Measurements from ENCODE around the gene PARL.
"Not testable (repeated sequence)": the region's sequence is repeated elsewhere in the genome, so short reads cannot be mapped to it uniquely, and the experiment has no call there.

The PARL gene

DNA sequence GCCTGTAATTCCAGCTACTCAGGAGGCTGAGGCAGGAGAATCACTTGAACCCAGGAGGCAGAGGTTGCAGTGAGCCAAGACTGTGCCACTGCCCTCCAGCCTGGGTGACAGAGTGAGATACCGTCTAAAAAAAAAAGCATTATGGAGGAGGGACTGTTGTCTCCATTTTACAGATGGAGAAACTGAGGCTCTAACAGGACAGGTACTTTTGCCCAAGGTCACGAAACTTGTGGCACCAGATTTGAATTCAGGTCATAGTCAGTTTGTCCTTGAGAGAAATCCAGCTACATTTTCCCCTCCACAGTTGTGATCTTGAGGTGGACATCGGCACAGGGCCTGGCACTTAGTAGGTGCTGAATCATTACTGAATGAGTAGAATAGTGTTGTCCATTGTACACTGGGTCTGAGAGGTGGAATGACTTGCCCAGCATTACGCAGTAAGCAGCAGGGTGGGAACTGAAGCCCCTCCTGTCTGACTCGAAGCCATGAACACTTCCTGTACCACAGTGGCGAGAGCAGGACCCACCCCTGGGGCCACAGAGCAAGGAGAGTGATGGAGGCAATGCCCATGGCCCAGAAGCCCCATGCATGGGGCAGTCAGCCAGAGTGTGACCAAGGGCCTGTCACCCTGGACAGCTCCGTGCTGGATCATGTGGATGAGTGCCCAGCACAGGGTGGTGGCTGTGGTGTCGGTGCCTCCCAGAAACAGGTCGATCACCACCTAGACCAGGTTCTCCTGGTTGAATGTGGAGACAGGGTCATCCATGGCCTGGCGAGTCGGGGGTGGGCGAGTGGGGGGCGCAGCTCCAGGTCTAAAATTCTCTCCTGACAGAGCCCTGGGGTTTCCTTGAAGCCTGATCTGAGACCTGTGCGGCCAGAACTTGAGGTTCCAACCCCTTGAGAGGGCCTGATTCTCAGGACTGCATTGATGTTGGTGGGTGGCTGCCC, 20.4 kb upstream of the PARL start:
- no peak for DNase-seq

DNA sequence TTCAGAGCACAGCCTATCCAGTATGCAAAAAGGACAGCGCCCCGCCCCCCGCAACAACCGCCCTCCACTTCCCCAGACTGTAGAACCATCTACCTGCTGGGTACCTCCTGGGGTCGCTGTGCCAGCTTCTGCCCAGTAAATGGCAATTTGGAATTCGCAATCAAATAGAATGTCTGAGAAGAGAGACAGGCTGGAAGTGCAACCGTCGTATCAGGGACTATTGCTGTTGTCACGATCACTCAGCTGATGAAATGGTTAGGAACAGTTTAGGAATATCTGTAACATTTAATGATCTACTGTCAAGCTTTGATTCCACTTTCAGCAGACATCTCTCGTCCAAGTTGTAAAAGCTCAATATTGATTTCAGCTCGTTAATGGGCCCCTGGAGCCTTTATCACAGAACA, 13.3 kb upstream of the PARL start:
- peak; percentile 12 for DNase-seq

DNA sequence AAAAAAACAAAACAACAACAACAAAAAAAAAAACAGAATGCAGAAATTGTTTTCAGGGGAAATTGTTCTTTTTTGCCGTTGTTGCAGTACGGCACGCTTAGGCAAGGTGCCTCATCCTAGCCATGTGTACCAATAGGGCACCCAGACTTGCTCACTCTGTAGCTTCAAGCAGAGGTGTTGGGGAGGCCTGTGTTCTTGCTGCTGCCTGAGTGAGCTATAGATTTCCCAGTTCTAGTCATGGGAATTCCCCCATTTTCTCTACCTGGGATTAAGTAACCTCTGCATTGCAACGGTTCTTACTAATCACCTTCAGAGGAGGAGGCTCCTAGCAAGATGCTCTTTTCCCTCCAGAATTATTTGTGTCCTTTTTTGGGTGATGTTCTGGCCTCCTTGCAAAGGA, 12.9 kb upstream of the PARL start:
- no peak for DNase-seq

DNA sequence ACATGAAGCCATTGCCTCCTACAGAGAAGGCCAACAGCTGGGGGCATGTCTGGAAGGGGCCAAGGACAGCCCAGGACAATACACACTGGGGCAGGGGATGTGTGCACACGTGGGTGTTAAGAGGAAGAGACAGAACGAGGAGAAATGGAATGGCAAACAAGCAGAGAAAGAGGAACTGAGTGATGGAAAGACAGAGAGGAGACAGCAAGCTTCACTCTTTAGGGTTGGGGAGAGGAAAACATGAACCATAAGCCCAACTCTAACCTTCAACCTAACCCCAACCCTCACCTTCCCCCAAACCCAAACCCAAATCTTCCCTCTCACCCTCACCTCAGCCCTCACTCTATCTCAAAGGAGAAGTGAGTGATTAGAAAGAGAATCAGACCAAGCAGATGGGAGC, 11.9 kb upstream of the PARL start:
- no peak for DNase-seq

DNA sequence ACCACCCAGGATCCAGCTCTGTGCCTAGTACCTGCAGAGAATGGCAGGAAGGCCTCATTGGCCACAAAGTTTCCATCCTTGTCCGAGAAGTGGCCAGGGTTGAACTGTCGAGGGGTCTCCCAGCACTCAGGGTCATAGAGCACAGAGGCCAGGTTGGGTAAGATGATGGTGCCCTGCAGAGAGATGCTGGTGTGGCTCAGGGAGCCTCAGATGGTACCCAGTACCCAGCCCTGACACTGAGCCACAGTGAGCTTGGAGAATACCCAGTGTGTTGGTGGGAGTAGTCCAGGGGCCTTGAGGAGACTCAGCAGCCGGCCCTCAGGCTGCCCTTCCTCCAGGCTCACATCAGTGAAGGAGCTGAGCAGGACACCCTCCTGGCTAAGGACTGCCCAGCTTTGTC, 11.5 kb upstream of the PARL start:
- DNase-seq, result no peak

DNA sequence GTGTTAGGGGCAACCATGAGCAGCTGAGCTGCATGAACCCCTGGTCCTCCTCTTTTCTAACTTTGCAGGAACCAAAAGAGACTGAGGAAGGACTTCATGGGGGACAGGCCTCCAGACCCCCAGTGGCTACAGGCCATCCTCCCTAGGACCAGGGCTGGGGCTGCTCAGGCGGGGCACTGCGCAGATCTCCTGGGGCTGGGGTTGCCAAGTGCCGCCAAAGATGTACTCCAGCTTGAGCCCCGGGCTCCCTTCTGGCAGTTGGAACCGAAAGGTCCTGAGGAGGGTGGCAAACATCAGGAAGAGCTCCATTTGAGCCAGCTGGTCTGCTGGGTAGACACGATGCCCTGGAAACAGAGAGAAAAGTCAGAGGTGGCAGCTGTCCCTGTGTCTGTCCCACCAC, 11.1 kb upstream of the PARL start:
- DNase-seq, result no peak

DNA sequence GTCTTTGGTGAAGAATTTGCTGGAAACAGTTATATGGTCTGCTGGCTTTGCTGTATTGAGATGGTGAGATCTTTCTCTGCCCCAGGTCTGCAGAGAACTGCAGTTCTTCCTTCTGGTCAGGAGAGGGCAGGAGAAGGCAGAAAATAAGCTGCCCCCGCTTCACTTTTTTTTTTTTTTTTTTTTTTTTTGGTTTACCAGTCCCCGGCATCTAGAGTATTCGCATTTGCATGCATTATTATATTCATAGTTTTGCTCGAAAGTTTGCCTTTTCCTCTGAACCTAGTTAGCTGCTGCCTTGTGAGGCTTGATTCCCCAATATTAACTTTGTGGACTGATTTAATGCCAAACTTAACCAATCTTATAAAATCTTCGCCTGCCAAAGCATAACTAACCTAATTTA, 10.6 kb upstream of the PARL start:
- peak; percentile 20 for DNase-seq

DNA sequence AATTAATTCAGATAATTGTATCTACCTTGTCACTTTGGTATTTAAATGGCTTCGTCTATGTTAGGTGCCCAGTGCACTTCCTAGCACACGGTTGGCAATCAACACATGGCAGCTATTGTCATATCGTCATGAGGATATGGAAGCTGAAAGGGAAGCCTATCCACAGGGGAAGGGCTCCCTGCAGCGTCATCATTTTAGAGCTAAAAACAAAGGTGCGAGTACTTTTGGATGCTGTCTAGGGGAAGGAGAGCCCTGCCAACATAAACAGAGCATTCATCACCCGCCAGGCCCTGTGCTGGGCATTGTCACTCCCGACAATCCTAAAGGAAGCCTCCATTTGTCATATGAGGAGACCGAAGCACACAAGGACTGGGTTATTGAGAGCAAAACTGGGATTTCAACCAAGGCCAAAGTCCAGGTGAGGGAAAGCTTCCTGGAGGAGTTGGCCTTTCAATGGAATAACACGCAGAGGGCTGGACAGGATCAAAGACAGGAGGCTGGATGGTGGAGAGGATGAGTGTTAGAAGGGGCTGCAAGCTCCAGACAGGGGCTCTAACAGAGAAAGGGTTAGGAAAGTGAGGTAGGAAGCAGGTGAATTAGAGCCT, 8.0 kb upstream of the PARL start:
- DNase-seq, result no peak

- DNase-seq, result no peak
These were observed 1.1 kb upstream of the PARL start for GRCh38 chr3:183885766-183886165.

- no peak for DNase-seq
These were observed 618 bp downstream of the PARL start for GRCh38 chr3:183884097-183884426.

- DNase-seq, result no peak
These were observed 1.2 kb downstream of the PARL start for GRCh38 chr3:183883291-183884096.

GRCh38 chr3:183880121-183880520, 4.6 kb downstream of the PARL start:
- DNase-seq, result no peak

DNA sequence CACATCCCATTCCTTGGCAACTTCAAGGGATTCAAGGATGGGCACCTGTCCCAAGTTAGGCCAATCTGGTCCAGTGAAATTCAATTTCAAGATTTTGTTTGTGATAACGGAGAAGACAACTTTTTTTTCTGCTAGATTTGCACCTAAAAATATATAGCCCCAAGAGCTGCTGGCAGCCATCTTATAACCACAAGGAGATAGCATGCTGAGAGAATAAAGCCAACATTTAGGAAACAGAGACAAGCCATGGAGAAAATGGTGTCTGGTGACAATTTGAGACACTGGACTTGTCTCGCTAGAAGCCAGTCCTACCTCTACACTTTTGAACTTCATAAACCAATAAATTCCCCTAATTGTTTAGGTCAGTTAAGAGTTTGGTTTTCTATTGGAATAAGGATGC, 5.4 kb downstream of the PARL start:
- no peak for DNase-seq

DNA sequence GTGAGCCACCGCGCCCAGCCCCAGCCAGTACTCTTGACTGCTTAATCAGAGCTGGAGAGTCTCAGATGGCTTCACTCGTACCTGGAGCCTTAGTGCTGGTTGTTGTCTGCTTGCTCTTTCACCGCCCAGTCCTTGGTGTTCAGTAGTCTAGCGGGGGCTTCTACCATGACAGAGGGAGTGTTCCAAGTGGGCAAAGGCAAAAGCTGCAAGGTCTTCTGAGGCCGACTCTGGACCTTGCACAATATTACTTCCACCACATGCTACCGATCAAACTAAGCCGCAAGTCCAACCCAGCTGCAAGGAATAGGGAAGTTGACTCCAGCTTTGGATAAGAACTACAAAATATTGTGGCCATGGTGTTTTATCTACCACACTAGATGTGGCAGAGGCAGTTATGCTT, 6.6 kb downstream of the PARL start:
- no peak for DNase-seq

DNA sequence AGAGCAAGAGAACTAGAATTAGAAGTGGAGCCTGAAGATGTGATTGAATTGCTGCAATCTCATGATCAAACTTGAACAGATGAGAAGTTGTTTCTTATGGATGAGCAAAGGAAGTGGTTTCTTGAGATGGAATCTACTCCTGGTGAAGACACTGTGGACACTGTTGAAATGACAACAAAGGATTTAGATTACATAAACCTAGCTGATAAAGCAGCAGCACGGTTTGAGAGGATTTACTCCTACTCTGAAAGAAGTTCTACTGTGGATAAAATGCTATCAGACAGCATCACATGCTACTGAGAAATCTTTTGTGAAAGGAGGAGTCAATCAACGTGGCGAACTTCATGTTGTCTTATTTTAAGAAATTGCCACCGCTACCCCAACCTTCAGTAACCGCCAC, 7.5 kb downstream of the PARL start:
- DNase-seq, result not testable (repeated sequence)

DNA sequence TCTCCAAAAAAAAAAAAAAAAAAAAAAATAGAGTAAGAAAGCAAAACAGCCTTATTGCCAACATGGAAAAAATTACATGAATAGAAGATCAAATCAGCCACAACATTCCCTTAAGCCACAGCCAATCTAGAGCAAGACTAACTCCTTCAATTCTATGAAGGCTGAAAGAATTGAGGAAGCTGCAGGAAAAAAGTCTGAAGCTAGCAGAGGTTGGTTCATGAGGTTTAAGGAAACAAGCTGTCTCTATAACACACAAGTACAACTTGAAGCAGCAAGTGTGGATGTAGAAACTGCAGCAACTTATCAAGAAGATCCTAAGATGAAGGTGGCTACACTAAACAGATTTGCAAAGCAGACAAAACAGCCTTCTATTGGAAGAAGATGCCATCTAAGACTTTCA, 9.3 kb downstream of the PARL start:
- no peak for DNase-seq

GRCh38 chr3:183873914-183874313, 10.8 kb downstream of the PARL start:
- DNase-seq, result no peak

DNA sequence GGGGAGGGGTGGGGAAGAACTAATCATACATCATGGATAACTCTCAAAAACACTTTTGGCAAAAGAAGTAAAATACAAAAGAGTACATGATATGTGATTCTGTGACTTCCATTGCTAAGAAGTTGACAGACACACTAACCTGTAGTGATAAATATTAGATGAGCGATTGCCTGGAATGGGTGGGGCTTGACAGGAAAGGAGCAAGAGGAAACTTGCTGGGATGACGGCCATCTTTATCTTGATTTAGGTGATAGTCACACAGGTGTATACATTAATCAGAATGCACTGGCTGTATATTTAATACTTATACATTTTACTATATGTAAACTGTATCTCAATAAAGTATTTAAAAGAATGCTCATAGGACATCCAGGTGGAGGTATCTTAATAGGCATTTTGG, 13.1 kb downstream of the PARL start:
- no peak for DNase-seq

- no peak for DNase-seq
These were observed 14.1 kb downstream of the PARL start for GRCh38 chr3:183870563-183870962.

DNA sequence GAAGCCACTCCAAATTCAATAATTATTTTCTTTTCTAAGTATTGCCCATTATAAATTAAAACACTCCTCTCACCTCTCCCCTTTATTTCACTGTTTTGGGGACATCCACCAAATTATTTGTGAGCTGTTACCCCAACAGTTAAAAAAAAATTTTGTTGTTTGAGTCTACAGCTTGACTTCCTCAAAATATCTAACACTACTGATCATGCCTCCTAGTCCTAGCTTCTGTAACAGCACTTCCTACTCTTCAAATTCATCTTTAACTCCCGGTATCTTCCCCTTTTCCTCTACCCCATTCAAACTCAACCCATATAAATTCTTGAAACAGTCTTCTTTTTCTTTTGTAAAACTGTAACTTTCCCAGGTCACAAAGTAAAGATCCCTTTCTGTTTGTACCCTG, 15.9 kb downstream of the PARL start:
- DNase-seq, result no peak

GRCh38 chr3:183862610-183863009, 22.1 kb downstream of the PARL start:
- no peak for DNase-seq

GRCh38 chr3:183857863-183858262, 26.8 kb downstream of the PARL start:
- DNase-seq, result no peak

DNA sequence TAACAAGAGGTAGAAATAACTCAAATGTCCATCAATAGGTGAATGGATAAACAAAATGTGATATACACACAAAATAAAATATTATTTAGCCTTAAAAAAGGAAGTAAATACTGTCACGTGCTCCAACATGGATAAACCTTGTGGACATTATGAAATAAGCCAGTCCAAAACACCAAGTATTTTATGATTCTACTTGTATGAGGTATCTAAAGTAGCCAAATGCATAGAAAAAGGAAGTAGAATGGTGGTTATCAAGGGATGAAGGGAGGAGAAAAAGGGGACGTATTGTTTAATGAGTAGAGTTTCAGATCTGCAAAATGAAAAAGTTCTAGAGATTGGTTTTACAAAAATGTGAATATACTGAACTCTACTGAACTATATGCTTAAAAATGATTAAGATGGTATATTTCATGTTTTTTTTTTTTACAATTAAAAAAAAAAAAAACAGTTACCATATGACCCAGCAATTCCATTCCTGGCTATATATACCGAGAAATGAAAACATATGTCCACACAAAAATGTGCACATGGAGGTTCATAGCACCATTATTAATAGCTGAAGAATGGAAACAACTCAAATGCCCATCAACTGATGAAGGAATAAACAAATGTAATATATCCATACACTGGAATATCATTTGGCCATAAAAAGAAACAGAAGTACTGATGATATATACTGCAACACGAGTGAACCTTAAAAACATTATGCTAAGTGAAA, 30.2 kb downstream of the PARL start:
- no peak for DNase-seq

Data from SHP77 treated with DMSO at 0.1 percent for 48 hours (cell line).